ENCODE data around the gene AMN.

Gene AMN

GRCh38 chr14:102898298-102898697, 24.2 kb upstream of the AMN start:
- Histone ChIP-seq H3K9me3 (ENCODE audit: control insufficient read depth, low read length) (no peaks in the 10 kb centered on the region), H3K4me3 (ENCODE audit: insufficient read depth, low read depth, low read length, poor library complexity, severe bottlenecking) (no peak overlapping the region), H3K27ac (ENCODE audit: insufficient read depth, low read length, poor library complexity, severe bottlenecking) (no peak overlapping the region), H3K36me3 (ENCODE audit: control insufficient read depth, insufficient read depth, low read length) (peaks cover 51% of the 10 kb centered on the region), H3K4me1 (ENCODE audit: control insufficient read depth, insufficient read depth, low read length, poor library complexity, severe bottlenecking) (no peaks in the 10 kb centered on the region), H3K27me3 (replicated peaks; ENCODE audit: control insufficient read depth, insufficient read depth, low read length, poor library complexity, severe bottlenecking) (no peaks in the 10 kb centered on the region)
- no peak for DNase-seq

- no peaks in the 10 kb centered on the region for H3K9me3 ChIP-seq (ENCODE audit: control insufficient read depth, low read length)
- peaks cover 53% of the 10 kb centered on the region for H3K36me3 ChIP-seq (ENCODE audit: control insufficient read depth, insufficient read depth, low read length)
- H3K4me1 ChIP-seq (ENCODE audit: control insufficient read depth, insufficient read depth, low read length, poor library complexity, severe bottlenecking), result no peaks in the 10 kb centered on the region
- no peak overlapping the region for H3K4me3 ChIP-seq (ENCODE audit: insufficient read depth, low read depth, low read length, poor library complexity, severe bottlenecking)
- H3K27me3 ChIP-seq (replicated peaks; ENCODE audit: control insufficient read depth, insufficient read depth, low read length, poor library complexity, severe bottlenecking), result no peaks in the 10 kb centered on the region
- no peak overlapping the region for H3K27ac ChIP-seq (ENCODE audit: insufficient read depth, low read length, poor library complexity, severe bottlenecking)
- no peak for DNase-seq
Observed at GRCh38 chr14:102898776-102899515, 23.5 kb upstream of the AMN start.

GRCh38 chr14:102899516-102899900, 23.0 kb upstream of the AMN start:
- H3K9me3 ChIP-seq (ENCODE audit: control insufficient read depth, low read length), result no peaks in the 10 kb centered on the region
- no peaks in the 10 kb centered on the region for H3K4me1 ChIP-seq (ENCODE audit: control insufficient read depth, insufficient read depth, low read length, poor library complexity, severe bottlenecking)
- H3K36me3 ChIP-seq (ENCODE audit: control insufficient read depth, insufficient read depth, low read length), result peaks cover 49% of the 10 kb centered on the region
- no peaks in the 10 kb centered on the region for H3K27me3 ChIP-seq (replicated peaks; ENCODE audit: control insufficient read depth, insufficient read depth, low read length, poor library complexity, severe bottlenecking)
- H3K4me3 ChIP-seq (ENCODE audit: insufficient read depth, low read depth, low read length, poor library complexity, severe bottlenecking), result no peak overlapping the region
- no peak overlapping the region for H3K27ac ChIP-seq (ENCODE audit: insufficient read depth, low read length, poor library complexity, severe bottlenecking)
- no peak for DNase-seq

- Histone ChIP-seq H3K9me3 (ENCODE audit: control insufficient read depth, low read length) (no peaks in the 10 kb centered on the region), H3K4me1 (ENCODE audit: control insufficient read depth, insufficient read depth, low read length, poor library complexity, severe bottlenecking) (no peaks in the 10 kb centered on the region), H3K36me3 (ENCODE audit: control insufficient read depth, insufficient read depth, low read length) (peaks cover 44% of the 10 kb centered on the region), H3K4me3 (ENCODE audit: insufficient read depth, low read depth, low read length, poor library complexity, severe bottlenecking) (no peak overlapping the region), H3K27me3 (replicated peaks; ENCODE audit: control insufficient read depth, insufficient read depth, low read length, poor library complexity, severe bottlenecking) (no peaks in the 10 kb centered on the region), H3K27ac (ENCODE audit: insufficient read depth, low read length, poor library complexity, severe bottlenecking) (no peak overlapping the region)
- DNase-seq, result no peak
Observed at GRCh38 chr14:102900631-102901571, 21.6 kb upstream of the AMN start.

GRCh38 chr14:102901633-102902032, 20.8 kb upstream of the AMN start:
- DNase-seq, result no peak
- Histone ChIP-seq H3K27me3 (replicated peaks; ENCODE audit: control insufficient read depth, insufficient read depth, low read length, poor library complexity, severe bottlenecking) (no peaks in the 10 kb centered on the region), H3K27ac (ENCODE audit: insufficient read depth, low read length, poor library complexity, severe bottlenecking) (no peak overlapping the region), H3K9me3 (ENCODE audit: control insufficient read depth, low read length) (no peaks in the 10 kb centered on the region), H3K4me1 (ENCODE audit: control insufficient read depth, insufficient read depth, low read length, poor library complexity, severe bottlenecking) (no peaks in the 10 kb centered on the region), H3K4me3 (ENCODE audit: insufficient read depth, low read depth, low read length, poor library complexity, severe bottlenecking) (no peak overlapping the region), H3K36me3 (ENCODE audit: control insufficient read depth, insufficient read depth, low read length) (peaks cover 49% of the 10 kb centered on the region)

GRCh38 chr14:102902086-102902485, 20.4 kb upstream of the AMN start:
- no peaks in the 10 kb centered on the region for H3K27me3 ChIP-seq (replicated peaks; ENCODE audit: control insufficient read depth, insufficient read depth, low read length, poor library complexity, severe bottlenecking)
- no peak overlapping the region for H3K4me3 ChIP-seq (ENCODE audit: insufficient read depth, low read depth, low read length, poor library complexity, severe bottlenecking)
- H3K4me1 ChIP-seq (ENCODE audit: control insufficient read depth, insufficient read depth, low read length, poor library complexity, severe bottlenecking), result no peaks in the 10 kb centered on the region
- H3K9me3 ChIP-seq (ENCODE audit: control insufficient read depth, low read length), result no peaks in the 10 kb centered on the region
- no peak overlapping the region for H3K27ac ChIP-seq (ENCODE audit: insufficient read depth, low read length, poor library complexity, severe bottlenecking)
- DNase-seq, result no peak
- peaks cover 53% of the 10 kb centered on the region for H3K36me3 ChIP-seq (ENCODE audit: control insufficient read depth, insufficient read depth, low read length)

- Histone ChIP-seq H3K27me3 (replicated peaks; ENCODE audit: control insufficient read depth, insufficient read depth, low read length, poor library complexity, severe bottlenecking) (no peaks in the 10 kb centered on the region), H3K4me1 (ENCODE audit: control insufficient read depth, insufficient read depth, low read length, poor library complexity, severe bottlenecking) (no peaks in the 10 kb centered on the region), H3K9me3 (ENCODE audit: control insufficient read depth, low read length) (no peaks in the 10 kb centered on the region), H3K36me3 (ENCODE audit: control insufficient read depth, insufficient read depth, low read length) (peaks cover 53% of the 10 kb centered on the region), H3K27ac (ENCODE audit: insufficient read depth, low read length, poor library complexity, severe bottlenecking) (no peak overlapping the region), H3K4me3 (ENCODE audit: insufficient read depth, low read depth, low read length, poor library complexity, severe bottlenecking) (no peak overlapping the region)
- no peak for DNase-seq
Observed at GRCh38 chr14:102902523-102903247, 19.8 kb upstream of the AMN start.

GRCh38 chr14:102903248-102903888, 19.1 kb upstream of the AMN start:
- no peaks in the 10 kb centered on the region for H3K4me1 ChIP-seq (ENCODE audit: control insufficient read depth, insufficient read depth, low read length, poor library complexity, severe bottlenecking)
- no peaks in the 10 kb centered on the region for H3K9me3 ChIP-seq (ENCODE audit: control insufficient read depth, low read length)
- H3K27ac ChIP-seq (ENCODE audit: insufficient read depth, low read length, poor library complexity, severe bottlenecking), result no peak overlapping the region
- no peak for DNase-seq
- no peaks in the 10 kb centered on the region for H3K27me3 ChIP-seq (replicated peaks; ENCODE audit: control insufficient read depth, insufficient read depth, low read length, poor library complexity, severe bottlenecking)
- peaks cover 51% of the 10 kb centered on the region for H3K36me3 ChIP-seq (ENCODE audit: control insufficient read depth, insufficient read depth, low read length)
- no peak overlapping the region for H3K4me3 ChIP-seq (ENCODE audit: insufficient read depth, low read depth, low read length, poor library complexity, severe bottlenecking)

GRCh38 chr14:102903889-102904512, 18.5 kb upstream of the AMN start:
- no peaks in the 10 kb centered on the region for H3K27me3 ChIP-seq (replicated peaks; ENCODE audit: control insufficient read depth, insufficient read depth, low read length, poor library complexity, severe bottlenecking)
- H3K36me3 ChIP-seq (ENCODE audit: control insufficient read depth, insufficient read depth, low read length), result peaks cover 51% of the 10 kb centered on the region
- H3K27ac ChIP-seq (ENCODE audit: insufficient read depth, low read length, poor library complexity, severe bottlenecking), result no peak overlapping the region
- no peaks in the 10 kb centered on the region for H3K4me1 ChIP-seq (ENCODE audit: control insufficient read depth, insufficient read depth, low read length, poor library complexity, severe bottlenecking)
- no peaks in the 10 kb centered on the region for H3K9me3 ChIP-seq (ENCODE audit: control insufficient read depth, low read length)
- no peak for DNase-seq
- no peak overlapping the region for H3K4me3 ChIP-seq (ENCODE audit: insufficient read depth, low read depth, low read length, poor library complexity, severe bottlenecking)
